Right lobe of liver (tissue), 6 donors: ENCODE measurements around the gene KRTAP9-7. TPM values are rescaled to one million over a fixed set of nuclear protein-coding genes. Genes with fewer than 3 reads are reported as not detected.

Experiments used
- ATAC-seq, 4 donors: fragments of 200-7000 bp; cut with Tn5 transposase; one replicate each; pipeline ENCODE4 v1.9.1; 2020; ENCODE audit warnings: mild to moderate bottlenecking in 4 of 4, moderate library complexity in 4 of 4
- DNase-seq, 3 donors: peaks; one replicate each; pipeline ENCODE4 v3.0.0-alpha.2; 2020
- H3K27ac ChIP-seq, 3 donors: fragments of 200-600 bp; one replicate each; pipeline ENCODE4 v1.8.0; 2022
- H3K27me3 ChIP-seq, 2 donors: fragments of 200-600 bp; one replicate each; pipeline ENCODE4 v1.8.0; 2022
- H3K36me3 ChIP-seq, 4 donors: fragments of 200-600 bp; sonication (generic) in 1 of 4; one replicate each; pipeline versions ENCODE4 v1.5.1 to v1.8.0; 2017 to 2022; ENCODE audit warnings: control low read depth in 1 of 4
- H3K4me1 ChIP-seq, 4 donors: fragments of 200-600 bp; sonication (generic) in 1 of 4; one replicate each; pipeline versions ENCODE4 v1.5.1 to v1.8.0; 2017 to 2022; ENCODE audit warnings: control low read depth in 1 of 4
- H3K4me3 ChIP-seq, 3 donors: fragments of 200-600 bp; one replicate each; pipeline ENCODE4 v1.8.0; 2022
- H3K9me3 ChIP-seq, 4 donors: fragments of 200-600 bp; sonication (generic) in 1 of 4; one replicate each; pipeline versions ENCODE4 v1.5.1 to v1.8.0; 2017 to 2022; ENCODE audit warnings: control low read depth in 1 of 4
- POLR2A ChIP-seq: fragments of 450-650 bp; IDR thresholded peaks from one replicate; pipeline ENCODE4 v1.6.1; 2017; ENCODE audit warnings: antibody characterized with exemption, mild to moderate bottlenecking
- whole genome bisulfite sequencing: methylation state at CpG from one replicate; pipeline ENCODE4 v1.1.6; 2018; ENCODE audit warnings: low coverage, low lambda C conversion rate; ENCODE audit not compliant: insufficient coverage; ENCODE audit errors: missing lambda C conversion rate; 5-methylcytosine and 5-hydroxymethylcytosine counted together
- intact Hi-C, 2 donors: fragments of 100-400 bp; cut with DNase I; formaldehyde crosslinking; loops; one replicate each; pipeline versions ENCODE4 v1.11.2 to v1.14.1; 2022
- total RNA-seq, 6 experiments: library from RNA; depleted of rRNA in 2 of 6; stranded (reverse); fragments of >200 nt in 2 of 6; fragmentation: NEBNext Ultra II Directional in 3 of 6; extraction: Animal tissue kit (Norgen Biotek cat#: 25700) in 3 of 6; gene quantifications; one replicate each; pipeline versions ENCODE4 v1.1.0 to v1.2.4, GENCODE V29; 2016 to 2023
- TF ChIP-seq, protein P1 (sequence below), 4 donors: fragments of 200-600 bp in 3 of 4; fragments of 450-650 bp in 1 of 4; IDR thresholded peaks; one replicate each; pipeline versions ENCODE4 v1.5.1 to v1.8.0; 2016 to 2022; ENCODE audit warnings: antibody characterized with exemption in 4 of 4, mild to moderate bottlenecking in 2 of 4
- donor health status: DM: no; HTN: yes; CAD: no.
- donor health status: DM: no; HTN: no; CAD: no.
- donor health status: DM: no; HTN: no; CAD: no.
- donor health status: DM: no; HTN: yes; CAD: no.
- donor health status: DM: no; HTN: yes; CAD: no.

KRTAP9-7 gene
- total RNA-seq, 6 experiments from 2014 or later, result not detected

GRCh38 chr17:41256291-41256685 is 19.2 kb upstream of the KRTAP9-7 start:
- ATAC-seq (no peak), DNase-seq (no peak)
- Histone ChIP-seq H3K27ac (no peak overlapping the region), H3K27me3 (peaks cover 0 to 4% of the 10 kb centered on the region in 2 donors), H3K4me3 (no peak overlapping the region), H3K36me3 (no peaks in the 10 kb centered on the region), H3K9me3 (no peaks in the 10 kb centered on the region), H3K4me1 (no peaks in the 10 kb centered on the region)
- WGBS, result 100% methylated on average over 1 of the region's 1 CpG
- intact Hi-C loops, result no loop called here
- TF ChIP-seq POLR2A, result no peak
- TF ChIP-seq, protein P1, sequence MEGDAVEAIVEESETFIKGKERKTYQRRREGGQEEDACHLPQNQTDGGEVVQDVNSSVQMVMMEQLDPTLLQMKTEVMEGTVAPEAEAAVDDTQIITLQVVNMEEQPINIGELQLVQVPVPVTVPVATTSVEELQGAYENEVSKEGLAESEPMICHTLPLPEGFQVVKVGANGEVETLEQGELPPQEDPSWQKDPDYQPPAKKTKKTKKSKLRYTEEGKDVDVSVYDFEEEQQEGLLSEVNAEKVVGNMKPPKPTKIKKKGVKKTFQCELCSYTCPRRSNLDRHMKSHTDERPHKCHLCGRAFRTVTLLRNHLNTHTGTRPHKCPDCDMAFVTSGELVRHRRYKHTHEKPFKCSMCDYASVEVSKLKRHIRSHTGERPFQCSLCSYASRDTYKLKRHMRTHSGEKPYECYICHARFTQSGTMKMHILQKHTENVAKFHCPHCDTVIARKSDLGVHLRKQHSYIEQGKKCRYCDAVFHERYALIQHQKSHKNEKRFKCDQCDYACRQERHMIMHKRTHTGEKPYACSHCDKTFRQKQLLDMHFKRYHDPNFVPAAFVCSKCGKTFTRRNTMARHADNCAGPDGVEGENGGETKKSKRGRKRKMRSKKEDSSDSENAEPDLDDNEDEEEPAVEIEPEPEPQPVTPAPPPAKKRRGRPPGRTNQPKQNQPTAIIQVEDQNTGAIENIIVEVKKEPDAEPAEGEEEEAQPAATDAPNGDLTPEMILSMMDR (IDR thresholded peaks at IDR 0.05), result no peak

GRCh38 chr17:41258406-41258805 is 17.1 kb upstream of the KRTAP9-7 start:
- no peaks in the 10 kb centered on the region for H3K4me1 ChIP-seq
- no peak overlapping the region for H3K27ac ChIP-seq
- H3K4me3 ChIP-seq, result no peak overlapping the region
- H3K9me3 ChIP-seq, result no peaks in the 10 kb centered on the region
- ATAC-seq (no peak), DNase-seq (no peak)
- H3K36me3 ChIP-seq, result no peaks in the 10 kb centered on the region
- peaks cover 0 to 4% of the 10 kb centered on the region in 2 donors for H3K27me3 ChIP-seq
- intact Hi-C loops, result no loop called here
- no peak for TF ChIP-seq POLR2A

DNA sequence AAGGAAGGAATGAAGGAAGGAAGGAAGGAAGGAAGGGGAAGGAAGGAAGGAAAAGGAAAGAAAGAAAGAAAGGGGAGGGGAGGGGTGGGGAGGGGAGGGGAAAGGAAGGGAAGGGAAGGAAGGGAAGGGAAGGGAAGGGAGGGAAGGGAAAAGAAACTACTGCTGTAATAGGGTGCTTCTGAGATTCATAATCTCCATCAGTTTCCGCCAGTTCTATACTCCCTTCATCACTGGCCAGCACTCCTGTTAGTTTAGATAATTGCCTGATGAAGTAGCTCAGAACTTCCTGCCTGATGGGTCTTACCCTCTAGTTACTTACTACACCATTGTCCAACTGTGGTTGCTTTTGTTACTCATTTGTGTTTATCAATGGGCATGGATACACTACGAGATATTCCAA is 12.3 kb upstream of the KRTAP9-7 start:
- intact Hi-C loops, result no loop called here
- Histone ChIP-seq H3K4me1 (no peaks in the 10 kb centered on the region), H3K36me3 (no peaks in the 10 kb centered on the region), H3K27me3 (peaks cover 0 to 4% of the 10 kb centered on the region in 2 donors), H3K27ac (no peak overlapping the region), H3K4me3 (no peak overlapping the region), H3K9me3 (no peaks in the 10 kb centered on the region)
- WGBS, result 54% methylated on average over 2 of the region's 2 CpGs
- ATAC-seq, result no peak
- DNase-seq, result no peak
- TF ChIP-seq POLR2A, result no peak
- TF ChIP-seq, protein P1 (IDR thresholded peaks at IDR 0.05), result no peak

DNA sequence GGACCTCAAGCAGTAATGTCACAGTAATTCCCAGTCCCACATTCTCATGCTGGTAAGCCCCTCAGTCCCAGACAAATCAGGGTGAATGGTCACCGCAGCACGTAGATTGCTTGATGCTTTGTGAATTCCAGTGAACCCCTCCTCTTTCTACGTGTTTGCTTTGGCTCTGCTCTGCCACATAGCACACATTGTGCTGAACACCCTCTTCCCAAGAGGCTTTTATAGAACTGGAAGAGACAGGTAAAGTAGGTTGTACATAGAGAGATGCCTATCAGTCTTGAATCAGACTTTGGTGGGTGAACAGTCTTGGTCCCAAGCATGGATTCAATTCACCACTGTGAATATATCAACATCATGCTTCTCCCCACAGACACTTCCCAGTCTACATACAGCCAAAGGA is 10.9 kb upstream of the KRTAP9-7 start:
- no peaks in the 10 kb centered on the region for H3K36me3 ChIP-seq
- no peak for DNase-seq
- 50% methylated on average over 1 of the region's 3 CpGs for WGBS
- H3K27ac ChIP-seq, result no peak overlapping the region
- no peaks in the 10 kb centered on the region for H3K4me1 ChIP-seq
- TF ChIP-seq, protein P1 (IDR thresholded peaks at IDR 0.05), result no peak
- intact Hi-C loops, result no loop called here
- no peak for ATAC-seq
- peaks cover 0 to 1% of the 10 kb centered on the region in 2 donors for H3K27me3 ChIP-seq
- no peaks in the 10 kb centered on the region for H3K9me3 ChIP-seq
- no peak overlapping the region for H3K4me3 ChIP-seq

DNA sequence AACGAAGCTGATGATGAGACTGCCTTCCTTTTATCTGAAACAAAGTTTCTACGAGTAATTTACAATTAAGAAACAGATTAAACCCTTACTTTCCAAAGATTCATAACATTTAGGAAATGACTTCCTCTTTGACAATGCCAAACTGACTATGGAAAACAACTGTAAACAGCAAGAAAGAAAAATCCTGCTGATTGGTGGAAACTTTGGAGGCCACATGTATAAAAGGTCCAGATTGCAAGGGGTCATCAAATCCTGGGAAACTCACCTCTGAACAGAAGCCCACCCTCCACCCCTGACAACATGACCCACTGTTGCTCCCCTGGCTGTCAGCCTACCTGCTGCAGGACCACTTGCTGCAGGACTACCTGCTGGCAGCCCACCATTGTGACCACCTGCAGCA is 10.4 kb upstream of the KRTAP9-7 start, which contains the start of gene KRTAP9-6:
Gene KRTAP9-6 (plus strand): TSS at position 301 of the 400 bp plus-strand sequence. CDS start 0 bp downstream, at position 301.
- no peaks in the 10 kb centered on the region for H3K36me3 ChIP-seq
- H3K9me3 ChIP-seq, result no peaks in the 10 kb centered on the region
- TF ChIP-seq, protein P1 (IDR thresholded peaks at IDR 0.05), result no peak
- no peak for TF ChIP-seq POLR2A
- ATAC-seq, result no peak
- H3K27me3 ChIP-seq, result no peaks in the 10 kb centered on the region
- whole genome bisulfite sequencing, result 46% methylated on average over 2 of the region's 2 CpGs
- intact Hi-C loops, result no loop called here
- H3K4me1 ChIP-seq, result no peaks in the 10 kb centered on the region
- H3K4me3 ChIP-seq, result no peak within 1 kb of the TSS
- no peak for DNase-seq
- no peak within 1 kb of the TSS for H3K27ac ChIP-seq
